GM12878 (cell line): ENCODE measurements around the gene TUT4. TPM values are rescaled to one million over a fixed set of nuclear protein-coding genes. Genes with fewer than 3 reads are reported as not detected.
A peak's percentile ranks its signal among the peaks of the same experiment; 100 is the strongest.

ENCODE experiments used
- ATAC-seq: fragments of 200-7000 bp; cut with Tn5 transposase; 3 replicates; pipeline ENCODE4 v1.9.1; 2020; ENCODE audit warnings: mild to moderate bottlenecking, moderate library complexity
- BruUV-seq: library from RNA; stranded (reverse); fragments of 400-500 nt; replicated peaks from 2 replicates; lab custom pipeline; 2021; lab: Mats Ljungman, UMichigan
- CTCF ChIA-PET: fragments of 300-600 bp; sonication (Branson Sonifier 250); formaldehyde crosslinking; extraction: SDS; loops from one replicate; lab custom pipeline; 2021; ENCODE audit warnings: inconsistent platforms; lab: Yijun Ruan, JAX
- POLR2A ChIA-PET: fragments of 350-600 bp; formaldehyde crosslinking; extraction: SDS; loops from one replicate; lab custom pipeline; 2021; ENCODE audit warnings: inconsistent platforms; lab: Charles Lee
- RAD21 ChIA-PET: fragments of 300-600 bp; sonication (Branson Sonifier 250); formaldehyde crosslinking; loops from one replicate; lab custom pipeline; 2023; ENCODE audit warnings: antibody characterized with exemption; ENCODE audit not compliant: unreplicated experiment; lab: Charles Lee
- SMC1A ChIA-PET: fragments of 300-600 bp; sonication (Branson Sonifier 250); formaldehyde crosslinking; loops from one replicate; lab custom pipeline; 2023; ENCODE audit not compliant: unreplicated experiment, uncharacterized antibody; lab: Charles Lee
- DNase-seq: peaks from one replicate; pipeline ENCODE4 v3.0.0-alpha.2; 2011; ENCODE audit warnings: low read depth, low spot score
- FAIRE-seq: peaks from 3 replicates; lab custom pipeline; 2011; peaks lifted over from hg19 to GRCh38; lab: Jason Lieb, UNC
- H2AFZ ChIP-seq: 2 replicates; pipeline ENCODE4 v1.6.0; 2011; ENCODE audit warnings: low read depth, low read length, control low read depth; ENCODE audit not compliant: control insufficient read depth
- H3K27ac ChIP-seq: 2 replicates; pipeline ENCODE4 v1.5.1; 2011; ENCODE audit warnings: control low read depth; ENCODE audit not compliant: control insufficient read depth, insufficient read depth
- H3K27me3 ChIP-seq, 2 experiments: replicated peaks in 1 of 2; 2 replicates each; pipeline versions ENCODE4 v1.6.0 to v1.6.1; 2011; ENCODE audit warnings: low read length in 1 of 2; ENCODE audit not compliant: control insufficient read depth in 2 of 2, insufficient read depth in 2 of 2
- H3K36me3 ChIP-seq, 2 experiments: 2 replicates each; pipeline ENCODE4 v1.5.1; 2011; ENCODE audit warnings: low read length in 1 of 2; ENCODE audit not compliant: control insufficient read depth in 2 of 2, insufficient read depth in 2 of 2
- H3K4me1 ChIP-seq: 2 replicates; pipeline ENCODE4 v1.6.1; 2011; ENCODE audit warnings: mild to moderate bottlenecking, low read length, moderate library complexity, mixed read lengths; ENCODE audit not compliant: control insufficient read depth, insufficient read depth
- H3K4me2 ChIP-seq: 2 replicates; pipeline ENCODE4 v1.6.0; 2011; ENCODE audit warnings: control low read depth; ENCODE audit not compliant: control insufficient read depth, insufficient read depth
- H3K4me3 ChIP-seq: fragments of 200-600 bp; sonication (generic); 2 replicates; pipeline ENCODE4 v1.5.1; 2016
- H3K79me2 ChIP-seq: 2 replicates; pipeline ENCODE4 v1.6.0; 2011; ENCODE audit warnings: low read length; ENCODE audit not compliant: control insufficient read depth, insufficient read depth
- H3K9ac ChIP-seq: 2 replicates; pipeline ENCODE4 v1.8.0; 2011; ENCODE audit warnings: low read length, control low read depth, mixed read lengths; ENCODE audit not compliant: control insufficient read depth, insufficient read depth
- H3K9me3 ChIP-seq: replicated peaks from 3 replicates; pipeline ENCODE4 v1.5.1; 2011; ENCODE audit warnings: mild to moderate bottlenecking, low read length; ENCODE audit not compliant: control insufficient read depth, insufficient read depth
- H4K20me1 ChIP-seq: 2 replicates; pipeline ENCODE4 v1.6.0; 2011; ENCODE audit not compliant: control insufficient read depth, insufficient read depth
- BCL11A ChIP-seq: IDR thresholded peaks from 2 replicates; pipeline ENCODE4 v1.6.1; 2011; ENCODE audit warnings: low read depth, low read length
- BHLHE40 ChIP-seq, 2 experiments: fragments of 450-650 bp in 1 of 2; IDR thresholded peaks; 2 replicates each; pipeline ENCODE4 v1.6.1; 2011 to 2017; ENCODE audit warnings: low read depth in 2 of 2, borderline replicate concordance in 1 of 2, improper control_type of control experiment in 1 of 2, low read length in 1 of 2, mild to moderate bottlenecking in 1 of 2
- GATAD2B ChIP-seq: fragments of 450-650 bp; conservative IDR thresholded peaks from 2 replicates; pipeline ENCODE4 v1.6.1; 2017; ENCODE audit warnings: low read depth, mild to moderate bottlenecking, moderate library complexity
- KLF5 ChIP-seq: fragments of 450-650 bp; IDR thresholded peaks from 2 replicates; pipeline ENCODE4 v1.6.1; 2014; ENCODE audit warnings: mild to moderate bottlenecking; ENCODE audit not compliant: partially characterized antibody
- MEF2B ChIP-seq: fragments of 450-650 bp; IDR thresholded peaks from 2 replicates; pipeline ENCODE4 v1.6.1; 2018; ENCODE audit warnings: mild to moderate bottlenecking, moderate library complexity; ENCODE audit not compliant: partially characterized antibody, poor library complexity, severe bottlenecking
- NR2C2 ChIP-seq: IDR thresholded peaks from 2 replicates; pipeline ENCODE4 v1.6.1; 2011; ENCODE audit warnings: borderline replicate concordance, low read depth; ENCODE audit not compliant: control insufficient read depth, insufficient read length
- NR2F1 ChIP-seq: fragments of 450-650 bp; conservative IDR thresholded peaks from 2 replicates; pipeline ENCODE4 v1.6.1; 2017; ENCODE audit warnings: mild to moderate bottlenecking
- POLR2A ChIP-seq: IDR thresholded peaks from 2 replicates; pipeline ENCODE4 v1.6.1; 2011; ENCODE audit warnings: low read depth, mild to moderate bottlenecking, low read length
- POU2F2 ChIP-seq: IDR thresholded peaks from 3 replicates; pipeline ENCODE4 v1.6.1; 2011; ENCODE audit warnings: low read depth, mild to moderate bottlenecking, low read length, borderline replicate concordance
- SMARCA5 ChIP-seq: fragments of 450-650 bp; IDR thresholded peaks from 2 replicates; pipeline ENCODE4 v1.6.1; 2017; ENCODE audit warnings: mild to moderate bottlenecking
- SP1 ChIP-seq: IDR thresholded peaks from one replicate; pipeline ENCODE4 v1.6.1; 2011; ENCODE audit warnings: low read depth, low read length
- TAF1 ChIP-seq: IDR thresholded peaks from 2 replicates; pipeline ENCODE4 v1.6.1; 2011; ENCODE audit warnings: mild to moderate bottlenecking, low read depth, low read length, borderline replicate concordance
- ZNF622 ChIP-seq: fragments of 450-650 bp; IDR thresholded peaks from 2 replicates; pipeline ENCODE4 v1.6.1; 2017; ENCODE audit warnings: mild to moderate bottlenecking, inconsistent platforms
- WGBS: methylation state at CpG from one replicate; pipeline ENCODE4 v1.1.6; 2016; ENCODE audit warnings: low lambda C conversion rate; ENCODE audit not compliant: insufficient replicate concordance, insufficient coverage; ENCODE audit errors: missing lambda C conversion rate; 5-methylcytosine and 5-hydroxymethylcytosine counted together
- in situ Hi-C: fragments of 300-500 bp; cut with MboI; formaldehyde crosslinking; loops from 9 replicates; pipeline ENCODE4 v1.14.3; 2018; ENCODE audit warnings: mixed read lengths
- intact Hi-C: fragments of 100-400 bp; cut with micrococcal nuclease; formaldehyde crosslinking; loops from one replicate; pipeline ENCODE4 v1.14.2; 2022; ENCODE audit not compliant: unreplicated experiment
- polyA plus RNA-seq, 11 experiments: library from polyadenylated mRNA; depleted of rRNA in 4 of 11; unstranded in 6 of 11; stranded (reverse) in 5 of 11; fragments of >200 nt; fragmentation: Nextera tagmentation in 4 of 11; fragmentation: Illumina TruSeq in 1 of 11; extraction: Ambion mirVana in 4 of 11; extraction: Trizol in 1 of 11; gene quantifications; 1 replicate in 1 of 11; 2 replicates in 10 of 11; pipeline versions ENCODE4 v1.2.1 to v1.2.3, GENCODE V29; 2011 to 2016; ENCODE audit warnings: inconsistent platforms in 2 of 11, missing spikeins in 2 of 11, low read depth in 1 of 11
- total RNA-seq, 4 experiments: library from RNA; depleted of rRNA in 3 of 4; stranded (reverse); fragments of >200 nt in 3 of 4; fragmentation: Illumina TruSeq in 1 of 4; extraction: Trizol in 1 of 4; gene quantifications; 2 replicates each; pipeline versions ENCODE4 v1.2.1 to v1.2.3, GENCODE V29; 2013 to 2021
- TF ChIP-seq, protein P1 (sequence below): IDR thresholded peaks from 2 replicates; pipeline ENCODE4 v1.6.1; 2012; ENCODE audit warnings: mild to moderate bottlenecking, low read depth, low read length
- TF ChIP-seq, protein P2 (sequence below): fragments of 450-650 bp; IDR thresholded peaks from 2 replicates; pipeline ENCODE4 v1.6.1; 2017; ENCODE audit warnings: mild to moderate bottlenecking, moderate library complexity

TUT4 gene
- total and polyA plus RNA-seq, 10 of the 15 experiments (the other 5 are each of a cell fraction or from before 2014, with no cell fraction given), result 9.4 to 40.7 (median 27.6) TPM

DNA sequence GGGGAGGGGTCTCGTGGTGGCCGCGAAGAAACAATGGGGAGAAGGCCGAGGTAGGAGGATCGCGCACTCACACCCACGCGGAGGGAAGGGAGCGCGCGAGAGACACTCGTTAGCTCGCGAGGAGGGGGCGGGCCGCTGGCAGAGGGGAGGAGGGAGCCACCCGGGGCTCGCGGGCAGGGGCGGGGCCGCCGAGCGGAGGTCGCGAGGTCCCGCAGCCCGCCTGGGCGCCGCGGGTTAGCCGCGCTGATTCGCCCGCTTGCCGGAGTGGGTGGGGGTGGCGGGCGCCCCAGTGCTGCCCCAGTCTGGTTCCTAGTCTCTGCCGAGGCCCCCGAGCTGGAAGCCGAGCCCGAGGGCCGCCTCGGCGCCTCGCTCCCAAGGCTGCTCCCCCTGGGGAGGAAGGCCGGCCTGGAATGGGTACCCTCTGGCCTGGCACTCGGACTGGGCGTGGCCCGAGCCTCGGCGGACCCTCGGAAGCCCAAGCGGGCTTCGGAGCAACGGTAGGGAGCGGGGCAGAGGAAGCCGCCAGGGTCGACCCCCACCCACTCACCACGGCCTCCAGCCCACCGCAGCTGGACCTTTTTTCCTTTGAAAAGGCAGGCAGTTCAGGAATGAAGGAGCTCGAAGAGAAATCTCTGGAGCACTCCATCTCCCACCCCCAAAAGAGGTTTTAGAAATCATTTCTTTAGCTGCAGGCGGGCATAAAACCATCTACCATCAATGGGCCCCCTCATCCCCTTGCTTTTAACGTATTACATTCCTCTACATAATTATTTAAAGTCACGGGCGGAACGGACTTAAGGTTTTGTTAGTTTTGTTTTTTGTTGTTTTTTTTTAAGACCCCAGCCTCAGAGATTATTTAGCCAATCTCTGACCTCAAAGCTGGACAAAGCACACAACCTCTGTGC lies 722 bp upstream of the TUT4 start:
- ChIA-PET CTCF (interaction anchor here (0.7 to 1.9 kb wide), 3 partner anchors 14 to 148 kb away, joined by 3 to 6 read pairs (median 3); no protein-coding TSS in a partner anchor), POLR2A (interaction anchor here (0.5 to 1.5 kb wide), 11 partner anchors 8 to 1037 kb away, joined by 3 to 6 read pairs (median 5); no protein-coding TSS in a partner anchor), SMC1A (interaction anchor here (1.0 to 1.4 kb wide), 5 partner anchors 23 to 132 kb away, joined by 3 to 4 read pairs (median 3); no protein-coding TSS in a partner anchor), RAD21 (interaction anchor here (0.6 to 2.1 kb wide), 14 partner anchors 14 to 374 kb away, joined by 3 to 19 read pairs (median 4); partner anchors contain the start of genes ORC1 and PRPF38A)
- H2AFZ ChIP-seq, result peak overlapping the region; percentile 94
- DNase-seq (no peak), FAIRE-seq (no peak), ATAC-seq (peak; percentile 86)
- in situ Hi-C loops, result no loop called here
- no peaks in the 10 kb centered on the region for H4K20me1 ChIP-seq
- peaks cover 35% of the 10 kb centered on the region for H3K79me2 ChIP-seq
- peaks cover 4% of the 10 kb centered on the region for H3K4me1 ChIP-seq
- peak overlapping the region; percentile 82 for H3K9ac ChIP-seq
- no peaks in the 10 kb centered on the region for H3K36me3 ChIP-seq
- H3K9me3 ChIP-seq, result no peaks in the 10 kb centered on the region; the same call in 2 of the 3 replicates
- peak overlapping the region; percentile 78 for H3K27ac ChIP-seq
- peak overlapping the region; percentile 96 for H3K4me2 ChIP-seq
- 0 out of 4 replicates have a peak, but pooled peaks cover 0 to 6% of the 10 kb centered on the region in 2 experiments for H3K27me3 ChIP-seq
- peak overlapping the region; percentile 81 for H3K4me3 ChIP-seq
- intact Hi-C loops, result loop anchor here (10.0 kb wide), 1 partner anchor 131 kb away; no protein-coding TSS in a partner anchor
- BruUV-seq, result no TSS peak
- 12% methylated on average over 31 of the region's 66 CpGs for WGBS
- TF ChIP-seq MEF2B (no peak), ZNF622 (no peak), SMARCA5 (0 out of 2 replicates have a peak, but pooled peaks have one; percentile 49), GATAD2B (peak; percentile 97), KLF5 (peak; percentile 62), POU2F2 (peak; percentile 25; the same call in 2 of the 3 replicates), BHLHE40 (IDR thresholded peaks at IDR 0.05; ENCODE audit: borderline replicate concordance in 1 of 2, low read depth in 2 of 2, low read length in 1 of 2) (peak in 1 of 2 experiments; percentile 49; a peak in 1 of 4 replicates), NR2C2 (no peak), TAF1 (peak; percentile 47; the same call in 1 of the 2 replicates), SP1 (peak; percentile 53), BCL11A (no peak), POLR2A (peak; percentile 83), NR2F1 (peak; percentile 95)
- TF ChIP-seq, protein P1, sequence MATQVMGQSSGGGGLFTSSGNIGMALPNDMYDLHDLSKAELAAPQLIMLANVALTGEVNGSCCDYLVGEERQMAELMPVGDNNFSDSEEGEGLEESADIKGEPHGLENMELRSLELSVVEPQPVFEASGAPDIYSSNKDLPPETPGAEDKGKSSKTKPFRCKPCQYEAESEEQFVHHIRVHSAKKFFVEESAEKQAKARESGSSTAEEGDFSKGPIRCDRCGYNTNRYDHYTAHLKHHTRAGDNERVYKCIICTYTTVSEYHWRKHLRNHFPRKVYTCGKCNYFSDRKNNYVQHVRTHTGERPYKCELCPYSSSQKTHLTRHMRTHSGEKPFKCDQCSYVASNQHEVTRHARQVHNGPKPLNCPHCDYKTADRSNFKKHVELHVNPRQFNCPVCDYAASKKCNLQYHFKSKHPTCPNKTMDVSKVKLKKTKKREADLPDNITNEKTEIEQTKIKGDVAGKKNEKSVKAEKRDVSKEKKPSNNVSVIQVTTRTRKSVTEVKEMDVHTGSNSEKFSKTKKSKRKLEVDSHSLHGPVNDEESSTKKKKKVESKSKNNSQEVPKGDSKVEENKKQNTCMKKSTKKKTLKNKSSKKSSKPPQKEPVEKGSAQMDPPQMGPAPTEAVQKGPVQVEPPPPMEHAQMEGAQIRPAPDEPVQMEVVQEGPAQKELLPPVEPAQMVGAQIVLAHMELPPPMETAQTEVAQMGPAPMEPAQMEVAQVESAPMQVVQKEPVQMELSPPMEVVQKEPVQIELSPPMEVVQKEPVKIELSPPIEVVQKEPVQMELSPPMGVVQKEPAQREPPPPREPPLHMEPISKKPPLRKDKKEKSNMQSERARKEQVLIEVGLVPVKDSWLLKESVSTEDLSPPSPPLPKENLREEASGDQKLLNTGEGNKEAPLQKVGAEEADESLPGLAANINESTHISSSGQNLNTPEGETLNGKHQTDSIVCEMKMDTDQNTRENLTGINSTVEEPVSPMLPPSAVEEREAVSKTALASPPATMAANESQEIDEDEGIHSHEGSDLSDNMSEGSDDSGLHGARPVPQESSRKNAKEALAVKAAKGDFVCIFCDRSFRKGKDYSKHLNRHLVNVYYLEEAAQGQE, result no peak
- TF ChIP-seq, protein P2, sequence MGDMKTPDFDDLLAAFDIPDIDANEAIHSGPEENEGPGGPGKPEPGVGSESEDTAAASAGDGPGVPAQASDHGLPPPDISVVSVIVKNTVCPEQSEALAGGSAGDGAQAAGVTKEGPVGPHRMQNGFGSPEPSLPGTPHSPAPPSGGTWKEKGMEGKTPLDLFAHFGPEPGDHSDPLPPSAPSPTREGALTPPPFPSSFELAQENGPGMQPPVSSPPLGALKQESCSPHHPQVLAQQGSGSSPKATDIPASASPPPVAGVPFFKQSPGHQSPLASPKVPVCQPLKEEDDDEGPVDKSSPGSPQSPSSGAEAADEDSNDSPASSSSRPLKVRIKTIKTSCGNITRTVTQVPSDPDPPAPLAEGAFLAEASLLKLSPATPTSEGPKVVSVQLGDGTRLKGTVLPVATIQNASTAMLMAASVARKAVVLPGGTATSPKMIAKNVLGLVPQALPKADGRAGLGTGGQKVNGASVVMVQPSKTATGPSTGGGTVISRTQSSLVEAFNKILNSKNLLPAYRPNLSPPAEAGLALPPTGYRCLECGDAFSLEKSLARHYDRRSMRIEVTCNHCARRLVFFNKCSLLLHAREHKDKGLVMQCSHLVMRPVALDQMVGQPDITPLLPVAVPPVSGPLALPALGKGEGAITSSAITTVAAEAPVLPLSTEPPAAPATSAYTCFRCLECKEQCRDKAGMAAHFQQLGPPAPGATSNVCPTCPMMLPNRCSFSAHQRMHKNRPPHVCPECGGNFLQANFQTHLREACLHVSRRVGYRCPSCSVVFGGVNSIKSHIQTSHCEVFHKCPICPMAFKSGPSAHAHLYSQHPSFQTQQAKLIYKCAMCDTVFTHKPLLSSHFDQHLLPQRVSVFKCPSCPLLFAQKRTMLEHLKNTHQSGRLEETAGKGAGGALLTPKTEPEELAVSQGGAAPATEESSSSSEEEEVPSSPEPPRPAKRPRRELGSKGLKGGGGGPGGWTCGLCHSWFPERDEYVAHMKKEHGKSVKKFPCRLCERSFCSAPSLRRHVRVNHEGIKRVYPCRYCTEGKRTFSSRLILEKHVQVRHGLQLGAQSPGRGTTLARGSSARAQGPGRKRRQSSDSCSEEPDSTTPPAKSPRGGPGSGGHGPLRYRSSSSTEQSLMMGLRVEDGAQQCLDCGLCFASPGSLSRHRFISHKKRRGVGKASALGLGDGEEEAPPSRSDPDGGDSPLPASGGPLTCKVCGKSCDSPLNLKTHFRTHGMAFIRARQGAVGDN, result peak; percentile 51; the same call in 1 of the 2 replicates
